NCI-H128 (cell line): ENCODE data around the gene GSC2.
"Not testable (repeated sequence)": the region's sequence is repeated elsewhere in the genome, so short reads cannot be mapped to it uniquely, and the experiment has no call there.

Experiments
- DNase-seq: peaks from one replicate; lab custom pipeline; 2025; ENCODE audit not compliant: unreplicated experiment; lab: John Stamatoyannopoulos, UW

Gene GSC2

DNA sequence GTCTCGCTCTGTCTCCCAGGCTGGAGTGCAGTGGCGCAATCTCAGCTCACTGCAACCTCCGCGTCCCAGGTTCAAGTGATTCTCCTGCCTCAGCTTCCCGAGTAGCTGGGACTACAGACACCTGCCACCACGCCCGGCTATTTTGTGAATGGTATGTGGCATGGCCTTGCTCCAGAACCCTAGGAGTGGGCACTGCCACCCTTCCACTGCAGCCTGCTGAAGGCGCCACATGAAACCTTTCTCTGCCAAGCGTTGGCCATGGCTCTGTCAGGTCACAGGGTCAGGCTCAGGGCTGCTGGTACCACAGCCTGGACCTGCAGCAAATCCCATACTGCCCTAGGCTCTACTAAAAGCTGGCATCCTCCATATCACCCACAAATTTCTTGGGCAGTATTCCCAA lies 6.0 kb upstream of the GSC2 start:
- not testable (repeated sequence) for DNase-seq

GRCh38 chr22:19152942-19153883 lies 3.1 kb upstream of the GSC2 start:
- no peak for DNase-seq

- DNase-seq, result no peak
These were observed 1.5 kb upstream of the GSC2 start for GRCh38 chr22:19151329-19152191.

- no peak for DNase-seq
These were observed 613 bp upstream of the GSC2 start for GRCh38 chr22:19150482-19151328.

DNA sequence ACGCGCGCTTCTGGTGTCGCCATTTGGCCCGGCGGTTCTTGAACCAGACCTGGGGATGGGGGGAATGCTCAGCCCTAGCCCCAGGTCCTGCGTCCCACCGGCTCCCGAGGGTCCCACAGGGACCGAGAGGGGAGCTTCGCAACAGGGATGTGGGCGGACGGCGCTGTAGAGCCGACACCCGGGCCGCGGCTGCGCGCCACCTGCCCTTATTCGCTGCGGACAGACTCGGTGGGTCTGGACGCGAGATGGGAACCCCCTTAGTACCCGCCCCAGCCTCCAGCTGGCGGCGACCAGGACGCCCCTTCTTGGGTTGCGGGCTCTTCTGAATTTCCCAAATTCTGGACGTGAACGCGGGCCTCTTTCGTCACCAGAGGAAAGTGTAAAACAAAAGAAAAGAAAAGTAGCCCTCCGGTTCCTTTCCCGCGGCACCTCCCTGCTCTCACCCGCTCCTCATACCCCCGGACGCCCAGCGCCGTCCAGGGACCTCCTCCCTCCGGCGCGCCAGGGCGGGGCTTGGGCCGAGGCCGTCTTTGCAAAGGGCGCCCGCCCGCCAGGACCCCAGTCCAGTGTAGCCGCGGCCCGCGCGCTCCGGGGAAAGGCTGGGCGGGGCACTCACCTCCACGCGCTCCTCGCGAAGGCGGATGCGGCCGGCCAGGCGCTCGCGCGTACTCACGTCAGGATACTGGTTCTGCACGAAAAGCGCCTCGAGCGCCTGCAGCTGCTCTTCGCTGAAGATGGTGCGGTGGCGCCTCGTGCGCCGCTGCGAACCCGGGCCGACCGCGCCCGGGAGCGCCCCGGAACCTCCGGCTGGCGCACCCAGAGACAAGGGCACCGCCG lies 827 bp downstream of the GSC2 start:
- no peak for DNase-seq

DNA sequence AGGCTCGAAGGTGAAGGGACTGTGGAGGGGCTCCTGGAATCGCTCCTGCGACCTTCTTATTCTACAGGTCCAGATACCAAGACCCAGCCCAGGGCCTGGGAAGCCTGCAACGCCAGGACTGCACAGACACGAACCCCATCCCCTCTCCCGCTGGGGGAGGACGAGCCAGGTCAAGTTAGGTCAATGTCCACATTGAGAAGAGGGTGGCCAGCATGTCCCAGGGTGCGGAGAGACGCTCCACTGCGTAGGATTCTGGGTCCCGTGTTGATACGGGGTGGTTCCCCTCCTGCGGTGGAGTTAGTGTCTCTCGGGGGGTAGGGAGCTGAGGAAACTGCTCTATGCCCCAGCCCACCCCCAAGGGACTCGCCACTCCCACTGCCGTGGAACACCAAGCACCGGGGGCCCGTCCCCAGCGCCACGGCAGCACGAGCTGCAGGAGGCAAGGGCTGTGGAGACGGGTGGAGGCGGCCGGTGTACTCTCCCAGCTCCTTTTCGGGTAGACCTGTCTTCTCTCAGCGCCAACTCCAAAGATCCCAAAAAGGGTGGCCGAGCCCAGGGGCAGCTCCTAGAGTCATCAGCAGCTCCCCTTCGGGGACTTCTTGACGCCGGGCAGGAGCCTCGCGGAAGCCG lies 1.6 kb downstream of the GSC2 start:
- DNase-seq, result no peak

DNA sequence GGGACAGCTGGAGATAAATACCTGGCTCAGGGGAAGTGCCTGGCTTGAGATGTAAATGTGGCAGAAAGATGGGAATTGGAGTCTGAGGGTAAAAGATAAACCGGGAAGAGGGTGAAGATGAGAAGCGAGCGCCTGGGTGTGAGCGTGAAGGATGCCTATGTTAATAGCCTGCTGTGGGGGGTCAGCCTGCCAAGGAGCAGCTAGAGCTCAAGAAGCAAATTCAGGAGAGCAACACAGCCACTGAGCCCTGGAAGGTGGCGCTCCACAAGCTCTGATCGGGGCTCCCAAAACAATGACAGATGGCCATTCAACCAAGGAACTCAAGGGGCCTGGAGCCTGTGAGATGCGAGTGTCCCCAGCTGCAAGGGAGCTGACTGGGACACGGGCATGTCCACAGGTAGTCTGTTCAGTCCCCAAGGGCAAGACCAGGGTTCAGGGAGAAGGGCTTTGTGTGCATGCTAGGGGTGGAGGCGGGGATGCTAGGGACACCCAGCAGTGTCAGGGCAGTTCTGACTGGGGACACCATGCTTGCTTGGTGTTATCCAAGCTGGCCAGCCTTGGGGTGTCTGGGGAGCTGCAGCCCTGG lies 2.8 kb downstream of the GSC2 start:
- no peak for DNase-seq

GRCh38 chr22:19146215-19146968 lies 3.7 kb downstream of the GSC2 start:
- DNase-seq, result no peak

DNA sequence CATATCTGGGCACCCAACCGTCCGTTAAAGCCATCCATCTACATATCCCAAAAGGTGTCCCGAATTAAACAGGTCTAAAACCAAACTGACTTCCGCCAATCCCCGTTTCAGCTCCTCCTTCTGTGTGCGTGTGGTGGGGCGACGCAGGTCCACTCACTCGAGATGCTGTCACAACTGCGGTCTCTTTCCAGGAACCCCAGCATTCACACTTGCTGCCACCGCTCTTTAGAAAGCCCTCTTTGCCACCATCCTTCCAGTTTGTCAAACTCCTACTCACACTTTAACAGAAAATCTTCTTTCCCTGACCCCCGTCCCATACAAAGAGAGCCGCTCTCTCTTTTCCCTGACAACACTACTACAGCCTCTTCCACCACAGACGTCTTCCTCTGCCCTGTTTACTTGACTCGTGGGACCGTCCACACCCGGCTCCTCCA lies 6.1 kb downstream of the GSC2 start:
- DNase-seq, result no peak

GRCh38 chr22:19143212-19143611 lies 6.9 kb downstream of the GSC2 start:
- no peak for DNase-seq

GRCh38 chr22:19142394-19142793 lies 7.7 kb downstream of the GSC2 start:
- no peak for DNase-seq

GRCh38 chr22:19139974-19140373 lies 10.1 kb downstream of the GSC2 start:
- no peak for DNase-seq

GRCh38 chr22:19139001-19139356 lies 11.1 kb downstream of the GSC2 start:
- no peak for DNase-seq

DNA sequence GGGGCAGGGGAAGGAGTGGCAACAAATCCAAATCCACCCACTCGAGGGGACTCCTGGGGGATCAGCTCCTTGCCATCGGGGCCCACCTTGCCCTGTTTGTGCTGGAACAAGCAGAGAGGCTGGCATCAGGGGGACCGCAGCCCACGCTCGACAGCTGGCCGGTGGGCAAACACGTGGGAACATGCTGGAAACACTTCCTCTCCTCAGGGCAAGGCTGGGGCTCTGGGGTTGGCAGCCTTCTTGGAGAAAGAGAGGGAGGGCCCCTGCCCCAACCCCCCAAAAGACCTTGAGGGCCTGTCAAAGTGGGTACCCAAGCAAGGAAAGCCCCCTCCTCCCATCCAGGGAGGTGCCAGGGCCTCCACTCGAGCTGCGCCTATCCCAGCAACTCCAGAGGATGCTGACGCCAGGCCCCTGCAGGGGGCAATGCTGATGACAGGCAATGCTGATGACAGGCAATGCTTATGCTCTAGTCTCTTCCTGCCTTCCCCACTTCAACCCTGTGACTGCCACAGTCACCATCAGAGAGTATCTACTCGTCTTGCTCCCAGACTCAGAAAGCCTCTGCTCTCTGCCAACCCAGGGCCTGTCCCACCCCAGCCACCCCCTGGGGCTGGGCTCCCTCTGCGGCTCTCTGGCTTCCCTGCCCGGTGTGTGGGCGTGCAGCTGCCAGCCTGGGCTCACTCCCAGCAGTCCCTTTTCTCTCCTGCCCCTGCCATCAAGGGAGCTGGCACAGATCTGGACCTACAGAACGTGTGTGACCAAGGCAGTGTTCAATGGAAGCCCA lies 11.7 kb downstream of the GSC2 start:
- DNase-seq, result no peak

DNA sequence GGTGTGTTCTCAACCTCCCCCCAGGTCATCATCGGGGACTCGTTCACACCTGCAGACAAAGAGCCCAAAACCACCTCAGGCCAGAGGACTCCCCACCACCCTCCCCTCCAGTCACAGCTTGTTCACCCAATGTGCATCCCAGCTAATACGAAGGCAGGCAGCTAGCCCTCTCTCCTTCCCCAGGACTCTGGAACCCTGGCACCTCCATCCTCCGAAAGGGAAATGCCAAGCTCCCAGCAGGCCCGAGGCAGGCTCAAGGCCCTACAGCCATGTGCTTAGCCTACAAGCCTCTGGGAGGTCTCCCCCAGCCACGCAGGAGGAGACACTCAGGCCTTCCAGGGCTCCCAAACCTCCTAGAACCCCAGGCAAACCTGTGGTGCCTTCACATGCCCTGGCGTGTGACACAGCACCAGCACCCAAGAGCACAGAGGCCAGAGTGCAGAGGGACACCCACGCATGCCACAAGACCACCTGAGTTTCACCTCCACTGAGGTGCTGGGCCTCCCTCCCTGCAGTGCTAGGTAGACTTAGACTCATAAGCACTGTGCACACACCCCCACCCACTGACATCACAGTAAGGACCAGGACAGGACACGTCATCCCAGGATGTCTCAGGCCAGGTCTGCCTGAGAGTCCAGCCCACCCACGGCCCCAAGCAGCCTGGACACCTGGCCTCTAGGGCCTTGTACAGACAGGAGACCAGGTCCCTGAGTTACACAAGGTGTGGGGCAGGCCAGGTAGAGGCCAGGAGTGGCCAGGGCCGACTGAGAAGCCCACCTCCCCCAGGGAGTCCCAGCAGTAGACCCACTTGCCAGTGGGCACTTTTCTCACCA lies 12.5 kb downstream of the GSC2 start:
- no peak for DNase-seq

GRCh38 chr22:19136915-19137314 lies 13.2 kb downstream of the GSC2 start:
- DNase-seq, result no peak

DNA sequence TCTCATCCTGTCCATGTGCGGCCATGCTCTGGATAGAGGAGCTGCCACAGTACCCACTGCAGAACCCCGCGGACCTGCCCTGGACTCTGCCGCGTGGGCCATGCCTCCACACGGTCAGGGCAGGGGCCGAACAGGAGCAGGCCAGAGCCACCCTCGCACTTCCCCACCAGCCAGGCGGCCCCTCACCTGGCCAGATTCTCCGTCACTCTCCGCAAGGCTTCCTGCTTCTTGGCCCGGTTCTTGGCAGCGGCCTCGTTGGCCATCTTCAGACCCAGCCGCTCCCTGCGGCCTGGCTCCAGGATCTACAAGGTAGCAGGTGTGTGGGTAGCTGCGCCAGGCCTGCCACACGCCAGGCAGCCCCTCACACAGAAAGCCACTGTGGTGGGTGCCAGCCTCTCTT lies 15.2 kb downstream of the GSC2 start:
- DNase-seq, result no peak
